GM10266 (cell line): ENCODE results near the gene PSMG2.
A peak's percentile ranks its signal among the peaks of the same experiment; 100 is the strongest.
"Not testable (repeated sequence)": the region's sequence is repeated elsewhere in the genome, so short reads cannot be mapped to it uniquely, and the experiment has no call there.

Source experiments
- DNase-seq: peaks from one replicate; pipeline ENCODE4 v3.0.0; 2012; ENCODE audit errors: extremely low spot score
- CTCF ChIP-seq: IDR thresholded peaks from 2 replicates; pipeline ENCODE4 v1.5.1; 2012; ENCODE audit warnings: mild to moderate bottlenecking, low read depth; ENCODE audit not compliant: control insufficient read depth, insufficient read depth; ENCODE audit errors: missing control alignments

The PSMG2 gene

GRCh38 chr18:12751891-12752290 lies 49.0 kb downstream of the PSMG2 start:
- TF ChIP-seq CTCF, result no peak
- DNase-seq, result peak; percentile 3

- DNase-seq, result no peak
- TF ChIP-seq CTCF, result no peak
Measured at GRCh38 chr18:12754511-12754910, 51.7 kb downstream of the PSMG2 start.

- DNase-seq, result not testable (repeated sequence)
Measured at GRCh38 chr18:12755606-12756005, 52.8 kb downstream of the PSMG2 start.

GRCh38 chr18:12756619-12757239 lies 53.9 kb downstream of the PSMG2 start:
- DNase-seq, result not testable (repeated sequence)

GRCh38 chr18:12758566-12758965 lies 55.7 kb downstream of the PSMG2 start:
- not testable (repeated sequence) for DNase-seq

- no peak for DNase-seq
- no peak for TF ChIP-seq CTCF
Measured at GRCh38 chr18:12765126-12765525, 62.3 kb downstream of the PSMG2 start.

GRCh38 chr18:12765586-12765985 lies 62.7 kb downstream of the PSMG2 start:
- no peak for TF ChIP-seq CTCF
- DNase-seq, result no peak

- no peak for DNase-seq
- TF ChIP-seq CTCF, result no peak
Measured at GRCh38 chr18:12766986-12767433, 64.2 kb downstream of the PSMG2 start.

GRCh38 chr18:12767580-12768155 lies 64.8 kb downstream of the PSMG2 start:
- TF ChIP-seq CTCF, result no peak
- DNase-seq, result no peak
